Measurements from ENCODE around the gene RRP36. TPM values are rescaled to one million over a fixed set of nuclear protein-coding genes. Genes with fewer than 3 reads are reported as not detected.

RRP36 gene
- total and polyA plus RNA-seq, 9 of the 15 experiments (the other 6 are each of a cell fraction or from before 2014, with no cell fraction given), result 27.6 to 150 (median 114) TPM

GRCh38 chr6:43059168-43060033 lies 38.0 kb downstream of the RRP36 start, which contains the start of the genes KLC4 and MRPL2 (continued):
- no peak for TF ChIP-seq ZNF449 (CRISPR knock-in tag; IDR thresholded peaks at IDR 0.05)
- TF ChIP-seq POLR2AphosphoS5 (IDR thresholded peaks at IDR 0.05; ENCODE audit: control insufficient read depth, insufficient read depth, low read depth, low read length), result peak; percentile 94
- peak; percentile 68 for TF ChIP-seq USF2 (CRISPR knock-in tag; IDR thresholded peaks at IDR 0.05)
- peak; percentile 100 for TF ChIP-seq ZFP91 (CRISPR knock-in tag; IDR thresholded peaks at IDR 0.05)
- no peak for TF ChIP-seq XRCC4 (IDR thresholded peaks at IDR 0.05; ENCODE audit: extremely low read depth, insufficient read depth, insufficient read length)
- TF ChIP-seq ZBTB17 (CRISPR knock-in tag; IDR thresholded peaks at IDR 0.05), result peak; percentile 94
- TF ChIP-seq SMARCE1 (IDR thresholded peaks at IDR 0.05), result peak; percentile 46
- TF ChIP-seq TARDBP (IDR thresholded peaks at IDR 0.05), result peak; percentile 64; the same call in 1 of the 2 replicates
- TF ChIP-seq AFF4 (CRISPR knock-in tag; IDR thresholded peaks at IDR 0.05), result 0 out of 2 replicates have a peak, but pooled peaks have one; percentile 76
- no peak for TF ChIP-seq TSC22D4 (tag; IDR thresholded peaks at IDR 0.05)
- TF ChIP-seq NKRF (IDR thresholded peaks at IDR 0.05; ENCODE audit: borderline replicate concordance), result peak; percentile 96
- TF ChIP-seq ZBTB43 (CRISPR knock-in tag; IDR thresholded peaks at IDR 0.05), result no peak

Measured in K562 (cell line).